Right renal pelvis (tissue), 4 donors: ENCODE data around the gene OR51V1. TPM values are rescaled to one million over a fixed set of nuclear protein-coding genes. Genes with fewer than 3 reads are reported as not detected.
"Not testable (repeated sequence)": the region's sequence is repeated elsewhere in the genome, so short reads cannot be mapped to it uniquely, and the experiment has no call there.

Experiments used
- DNase-seq, 4 donors: peaks; one replicate each; pipeline ENCODE4 v3.0.0-alpha.2; 2013; ENCODE audit warnings: low read depth in 4 of 4, low spot score in 3 of 4, missing footprints in 1 of 4
- polyA plus RNA-seq, 4 donors: library from polyadenylated mRNA; unstranded; fragments of 120-200 nt; gene quantifications; one replicate each; pipeline ENCODE4 v1.2.1, GENCODE V29; 2013; ENCODE audit not compliant: insufficient read length in 4 of 4

Gene OR51V1
- polyA plus RNA-seq, 4 donors: not detected

DNA sequence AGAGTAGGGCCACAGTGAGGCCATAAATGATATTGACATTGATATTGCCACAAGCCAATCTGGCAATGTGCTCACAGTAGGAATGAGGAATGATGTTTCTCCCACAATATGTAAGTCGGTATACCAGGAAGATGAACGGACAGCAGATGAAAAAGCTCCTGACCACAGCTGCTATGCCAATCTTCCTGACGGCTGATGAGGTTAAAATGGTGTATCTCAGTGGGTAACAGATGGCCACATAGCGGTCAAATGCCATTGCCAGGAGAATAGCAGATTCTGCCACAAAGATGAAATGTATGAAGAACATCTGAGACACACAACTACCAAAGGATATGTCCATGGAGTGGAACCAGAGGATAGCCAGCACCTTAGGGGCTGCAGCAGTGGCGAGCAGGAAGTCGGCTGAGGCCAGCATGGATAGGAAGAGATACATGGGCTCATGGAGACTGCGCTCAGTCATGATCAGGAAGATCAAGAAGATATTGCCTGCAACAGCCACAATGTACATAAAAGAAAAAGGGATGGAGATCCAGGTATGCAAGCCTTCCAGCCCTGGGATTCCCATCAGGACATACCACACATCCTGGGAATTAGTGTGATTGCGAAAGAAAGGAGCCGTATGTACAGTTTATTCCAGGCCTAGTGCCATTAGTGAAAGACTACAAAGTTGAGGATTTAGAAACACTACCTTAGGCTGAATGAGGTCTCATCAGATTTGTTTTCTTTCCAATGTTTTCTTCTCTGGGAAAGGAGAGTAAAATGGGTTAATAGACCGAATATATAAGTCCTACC lies 22.2 kb downstream of the OR51V1 start:
- no peak for DNase-seq

GRCh38 chr11:5174934-5175333 lies 25.5 kb downstream of the OR51V1 start:
- DNase-seq: no peak

GRCh38 chr11:5171856-5172255 lies 28.6 kb downstream of the OR51V1 start:
- no peak for DNase-seq

- DNase-seq: not testable (repeated sequence)
These were observed 34.6 kb downstream of the OR51V1 start for GRCh38 chr11:5165898-5166297.

DNA sequence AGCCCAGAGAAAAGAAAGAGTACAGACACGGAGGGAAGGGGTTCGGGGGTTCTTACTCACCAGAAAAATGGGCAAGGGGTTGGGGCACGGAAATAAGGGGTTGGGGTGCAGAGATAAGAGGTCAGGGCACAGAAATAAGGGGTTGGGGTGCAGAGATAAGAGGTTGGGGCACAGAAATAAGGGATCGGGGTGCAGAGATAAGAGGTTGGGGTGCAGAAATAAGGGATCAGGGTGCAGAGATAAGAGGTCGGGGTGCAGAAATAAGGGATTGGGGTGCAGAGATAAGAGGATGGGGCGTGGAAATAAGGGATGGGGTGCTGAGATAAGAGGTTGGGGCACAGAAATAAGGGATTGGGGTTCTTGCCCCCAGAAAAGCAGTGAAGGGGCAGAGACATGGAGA lies 35.7 kb downstream of the OR51V1 start:
- not testable (repeated sequence) for DNase-seq

DNA sequence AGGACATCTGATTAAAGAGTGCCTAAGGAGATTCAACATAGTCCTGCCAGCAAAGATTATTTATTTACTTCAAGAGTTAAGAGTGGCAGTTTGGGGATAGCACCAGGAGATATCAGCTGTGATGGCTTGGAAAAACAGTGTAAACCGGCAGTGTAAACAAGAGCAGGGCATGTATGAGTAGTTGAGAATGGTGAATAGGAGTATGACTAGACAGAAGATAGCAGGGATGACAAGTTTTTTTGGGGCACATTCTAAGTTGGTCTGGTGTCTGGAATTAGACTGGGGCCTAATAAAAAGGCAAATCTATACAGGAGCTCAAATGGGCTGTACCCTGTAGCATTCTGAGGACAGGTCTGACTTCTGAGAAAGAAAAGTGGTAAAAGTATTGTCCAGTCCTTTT lies 39.4 kb downstream of the OR51V1 start:
- DNase-seq: not testable (repeated sequence)

GRCh38 chr11:5160217-5160616 lies 40.3 kb downstream of the OR51V1 start:
- DNase-seq: not testable (repeated sequence)

DNA sequence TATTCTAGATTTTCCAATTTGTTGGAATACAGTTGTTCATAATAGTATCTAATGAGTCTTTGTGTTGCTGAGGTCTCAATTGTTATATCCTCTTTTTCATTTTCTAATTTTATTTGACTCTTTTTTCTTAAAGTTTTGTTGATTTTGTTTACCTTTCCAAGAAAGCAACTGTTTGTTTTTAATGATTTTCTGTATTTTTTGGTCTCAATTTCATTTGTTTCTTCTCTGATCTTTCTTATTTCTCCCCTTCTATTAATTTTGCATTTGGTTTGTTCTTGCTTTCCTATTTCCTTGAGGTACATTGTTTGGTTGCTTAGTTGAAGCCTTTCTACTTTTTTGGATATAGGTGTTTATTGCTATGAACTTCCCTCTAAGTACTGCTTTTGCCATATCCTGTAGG lies 40.7 kb downstream of the OR51V1 start:
- no peak for DNase-seq

- no peak for DNase-seq
These were observed 45.8 kb downstream of the OR51V1 start, which contains the start of gene OR52A1 for GRCh38 chr11:5154657-5155056. Gene OR52A1, minus strand, starts transcription at chr11:5154757. Its CDS starts 2,388 bp downstream, at chr11:5152369.

DNA sequence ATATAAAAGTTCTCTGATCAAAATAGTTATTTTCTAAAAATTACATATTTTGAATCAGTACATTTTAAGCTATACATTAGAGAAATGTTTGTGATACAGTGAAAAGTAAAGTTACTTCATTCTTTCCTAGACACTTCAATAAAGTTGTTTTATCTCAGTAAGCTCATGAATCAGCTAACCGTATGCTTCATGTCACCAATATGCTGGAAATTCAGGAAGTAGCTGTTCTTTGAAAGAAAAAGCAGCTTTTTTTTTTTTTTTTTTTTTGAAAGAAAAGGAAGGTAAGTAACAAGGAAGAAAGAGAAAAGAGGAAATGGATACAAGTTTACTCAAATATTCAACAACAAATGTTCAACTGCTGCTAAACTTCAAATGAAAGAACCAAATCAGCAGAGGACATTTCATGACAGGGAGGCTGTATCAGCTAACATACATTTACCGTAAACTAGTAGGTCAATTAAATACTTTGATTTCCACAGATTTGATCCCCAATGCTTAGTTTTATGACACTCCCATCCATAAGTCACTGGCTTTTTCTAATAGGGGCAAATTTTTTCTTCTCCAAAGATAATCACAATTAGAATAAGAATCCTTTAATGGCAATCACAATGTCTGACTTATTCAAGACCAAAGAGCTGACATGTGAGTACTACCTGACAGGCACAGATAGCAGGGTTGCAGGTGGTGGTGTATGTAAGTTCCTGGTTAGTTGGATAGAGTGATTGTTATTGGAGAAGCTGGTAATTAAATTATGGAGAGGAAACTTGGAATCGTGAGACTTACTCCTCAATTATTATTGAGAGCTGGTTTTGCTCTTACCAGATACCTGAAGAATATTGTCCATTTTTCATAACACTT lies 46.7 kb downstream of the OR51V1 start:
- no peak for DNase-seq

GRCh38 chr11:5151713-5152153 lies 48.7 kb downstream of the OR51V1 start:
- DNase-seq: no peak

Other genes with a start within 250 kb of the OR51V1 start
- gene OR51A2, start 245.0 kb downstream of the OR51V1 start, polyA plus RNA-seq: not detected
- under 1 TPM in 1 of 4 donors, not detected in 3; 0.03 TPM for gene OR51L1, start 205.8 kb downstream of the OR51V1 start, polyA plus RNA-seq
- not detected for gene OR52J3, start 154.2 kb downstream of the OR51V1 start, polyA plus RNA-seq
- not detected for gene OR52E2, start 141.1 kb downstream of the OR51V1 start, polyA plus RNA-seq
- gene OR52E1, start 131.1 kb downstream of the OR51V1 start, polyA plus RNA-seq: not detected
- gene OR52A5, start 62.3 kb downstream of the OR51V1 start, polyA plus RNA-seq: not detected
- under 1 TPM in 2 of 4 donors, not detected in 2; 0.03 TPM for gene OR52A1, start 45.9 kb downstream of the OR51V1 start, polyA plus RNA-seq
- 100 to 1,000 TPM; 127 to 236 (median 129) TPM for gene HBB, start 26.4 kb upstream of the OR51V1 start, polyA plus RNA-seq
- gene HBD, start 33.8 kb upstream of the OR51V1 start, polyA plus RNA-seq: 1 to 10 TPM; 1.3 to 3.2 (median 1.8) TPM
- 10 to 100 TPM in 1 of 4 donors, 1 to 10 TPM in 3; 2.5 to 13.0 (median 4.6) TPM for gene HBG1, start 49.2 kb upstream of the OR51V1 start, polyA plus RNA-seq
- gene HBG2, start 54.1 kb upstream of the OR51V1 start, polyA plus RNA-seq: 1,000 to 10,000 TPM; 1,916 to 2,998 (median 2,577) TPM
- 10 to 100 TPM in 1 of 4 donors, 1 to 10 TPM in 3; 6.6 to 11.6 (median 7.4) TPM for gene HBE1, start 69.3 kb upstream of the OR51V1 start, polyA plus RNA-seq
- under 1 TPM in 2 of 4 donors, not detected in 2; 0.12 to 0.24 TPM for gene OR51B4, start 101.3 kb upstream of the OR51V1 start, polyA plus RNA-seq
- gene OR51B2, start 123.6 kb upstream of the OR51V1 start, polyA plus RNA-seq: not detected
- under 1 TPM; 0.35 to 0.69 (median 0.60) TPM for gene OR51B5, start 142.8 kb upstream of the OR51V1 start, polyA plus RNA-seq
- not detected for gene OR51B6, start 150.8 kb upstream of the OR51V1 start, polyA plus RNA-seq
- gene OR51M1, start 183.1 kb upstream of the OR51V1 start, polyA plus RNA-seq: under 1 TPM in 1 of 4 donors, not detected in 3; 0.04 TPM
- under 1 TPM in 1 of 4 donors, not detected in 3; 0.06 TPM for gene OR51Q1, start 221.4 kb upstream of the OR51V1 start, polyA plus RNA-seq
- not detected for gene OR51I1, start 240.8 kb upstream of the OR51V1 start, polyA plus RNA-seq
- not detected for gene OR51I2, start 248.6 kb upstream of the OR51V1 start, polyA plus RNA-seq